SK-N-MC (cell line): Measurements from ENCODE around the gene ARCN1.

ENCODE experiments used
- EZH2 ChIP-seq: fragments of 200-600 bp; sonication (generic); IDR thresholded peaks from one replicate; pipeline ENCODE4 v1.6.1; 2017; ENCODE audit warnings: antibody characterized with exemption
- FOXP2 ChIP-seq: optimal IDR thresholded peaks from 2 replicates; pipeline ENCODE3; 2011; ENCODE audit warnings: mild to moderate bottlenecking, moderate library complexity; ENCODE audit not compliant: insufficient read depth; ENCODE audit errors: extremely low read length, control extremely low read depth
- POLR2AphosphoS5 ChIP-seq: IDR thresholded peaks from 2 replicates; pipeline ENCODE4 v1.6.1; 2012; ENCODE audit warnings: mild to moderate bottlenecking, low read depth, low read length, borderline replicate concordance

- TF ChIP-seq EZH2 (no peak), POLR2AphosphoS5 (no peak), FOXP2 (no peak)
Observed at GRCh38 chr11:118615976-118616371, 43.8 kb downstream of the ARCN1 start.
